HG02981 (cell line): ENCODE results near the gene SVOP.

Source experiments
- ATAC-seq: cut with Tn5 transposase; IDR thresholded peaks from one replicate; pipeline ENCODE4 v1.9.1; 2021; ENCODE audit warnings: mild to moderate bottlenecking, moderate library complexity; ENCODE audit not compliant: unreplicated experiment

SVOP gene

DNA sequence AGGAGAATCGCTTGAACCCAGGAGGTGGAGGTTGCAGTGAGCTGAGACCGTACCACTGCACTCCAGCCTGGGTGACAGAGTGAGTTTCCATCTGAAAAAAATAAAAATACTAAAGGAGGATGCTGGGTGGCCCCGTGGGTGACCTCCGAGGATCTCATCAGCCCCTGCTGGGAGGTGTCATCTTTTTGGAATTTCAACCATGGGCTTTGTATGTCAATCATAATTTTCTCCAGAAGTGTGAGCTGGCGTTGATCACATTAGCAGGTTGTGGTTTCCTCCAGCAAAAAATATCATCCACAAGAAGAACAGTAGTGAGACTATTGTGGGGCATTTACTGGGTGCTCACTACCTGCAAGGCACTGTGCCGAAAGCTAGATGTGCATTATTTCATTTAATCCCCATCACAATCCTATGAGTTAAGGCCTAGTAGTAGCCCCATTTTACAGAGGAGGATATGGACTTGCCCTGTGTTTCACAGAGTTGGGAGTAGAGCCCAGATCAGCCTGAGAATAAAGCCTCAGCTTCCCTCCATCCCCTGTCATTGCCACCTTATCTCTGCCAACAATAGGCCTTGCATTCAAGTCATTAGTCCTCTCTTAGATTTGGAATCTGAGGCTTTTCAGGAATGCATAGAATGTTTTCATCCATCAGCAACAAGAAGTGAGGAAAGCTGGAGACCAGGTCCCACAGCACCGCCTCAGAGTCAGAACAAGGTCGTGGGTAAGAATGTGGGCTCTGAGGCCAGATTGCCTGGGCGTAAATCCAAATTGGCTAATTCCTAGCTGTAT lies 39.8 kb downstream of the SVOP start:
- ATAC-seq = no peak

DNA sequence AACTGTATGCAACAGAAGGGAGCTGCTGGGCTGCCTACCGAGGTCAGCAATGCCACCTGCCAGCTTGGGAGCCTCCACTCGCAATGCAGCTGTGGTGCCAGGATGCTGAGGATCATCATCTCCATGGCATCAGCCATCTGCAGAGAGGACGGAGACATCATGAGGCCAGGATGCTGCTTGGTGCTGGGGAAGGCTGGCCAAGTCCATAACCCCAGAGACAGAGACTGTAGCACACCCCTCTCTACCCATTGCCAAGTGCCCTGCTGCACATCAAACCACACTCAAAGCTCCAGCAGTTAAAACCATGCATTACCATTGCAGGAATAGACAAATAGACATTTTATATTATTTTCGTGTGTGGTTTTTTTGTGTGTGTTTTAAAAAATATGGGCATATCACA lies 43.5 kb downstream of the SVOP start:
- no peak for ATAC-seq

DNA sequence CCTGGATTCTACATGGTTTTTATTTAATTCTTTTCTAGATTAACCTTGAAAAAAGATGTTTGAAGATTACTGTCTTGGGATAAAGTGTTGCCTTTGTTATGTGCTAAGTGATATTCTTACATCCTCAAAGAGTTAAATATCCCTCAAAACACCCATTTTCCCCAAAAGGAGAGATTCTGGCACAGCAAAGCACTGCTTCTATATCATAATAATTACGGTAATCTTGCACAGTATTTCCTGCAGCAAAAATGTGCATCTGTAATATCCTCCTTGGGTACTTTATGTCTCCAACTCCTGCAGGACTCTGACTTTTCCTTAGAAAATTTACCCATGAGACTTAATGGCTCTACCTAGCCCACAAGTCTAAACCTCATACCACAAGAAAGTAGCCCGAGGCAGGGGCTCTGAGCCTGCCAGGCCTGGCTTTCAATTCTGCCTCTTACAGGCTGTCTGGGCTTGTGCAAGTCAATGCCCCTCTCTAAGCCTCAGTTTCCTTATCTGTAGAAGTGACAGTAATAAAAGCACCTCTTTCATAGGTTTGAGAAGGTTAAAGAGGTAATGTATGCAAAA lies 45.8 kb downstream of the SVOP start:
- ATAC-seq = no peak

DNA sequence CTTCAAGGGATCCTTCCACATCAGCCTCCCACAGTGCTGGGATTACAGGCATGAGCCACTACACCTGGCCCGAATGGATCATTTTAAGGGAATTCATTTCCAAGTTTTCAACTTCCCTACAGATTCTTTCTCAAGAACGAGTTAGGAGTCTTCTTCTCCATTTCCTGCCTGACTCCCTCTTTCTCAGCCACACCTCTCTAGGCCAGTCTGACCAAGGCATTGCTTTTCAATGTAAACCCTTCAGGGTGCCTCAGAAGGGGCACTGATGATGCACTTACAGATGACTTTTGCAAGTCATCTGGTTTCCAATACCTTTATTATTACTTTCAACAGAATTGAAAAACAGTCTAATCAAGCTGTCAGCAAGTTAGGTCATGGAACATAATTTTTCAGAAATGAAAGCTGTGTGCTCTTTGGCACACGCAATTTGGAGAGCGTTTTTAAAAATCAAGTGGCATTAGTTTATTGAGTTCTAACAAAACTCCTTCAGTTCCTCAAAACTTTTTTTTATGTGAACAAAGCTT lies 47.2 kb downstream of the SVOP start:
- ATAC-seq = no peak

DNA sequence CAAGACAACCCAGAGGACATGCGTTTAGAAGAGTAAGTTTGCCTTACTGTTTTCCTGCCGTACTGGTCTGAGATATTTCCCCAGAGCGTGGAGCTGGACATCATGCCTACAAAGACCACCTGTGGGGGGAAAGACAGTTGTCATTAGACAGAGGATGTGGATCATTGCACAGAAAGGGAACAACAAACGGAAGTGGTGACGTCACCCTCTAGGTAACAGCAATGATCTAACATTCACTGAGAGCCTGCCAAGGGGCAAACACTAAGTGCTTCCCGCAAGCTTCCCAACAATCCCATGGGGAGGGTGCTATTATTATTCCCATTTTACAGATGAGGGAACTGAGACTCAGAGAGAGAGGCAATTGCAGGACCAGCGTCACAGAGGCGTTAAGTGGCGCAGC lies 48.5 kb downstream of the SVOP start:
- no peak for ATAC-seq

DNA sequence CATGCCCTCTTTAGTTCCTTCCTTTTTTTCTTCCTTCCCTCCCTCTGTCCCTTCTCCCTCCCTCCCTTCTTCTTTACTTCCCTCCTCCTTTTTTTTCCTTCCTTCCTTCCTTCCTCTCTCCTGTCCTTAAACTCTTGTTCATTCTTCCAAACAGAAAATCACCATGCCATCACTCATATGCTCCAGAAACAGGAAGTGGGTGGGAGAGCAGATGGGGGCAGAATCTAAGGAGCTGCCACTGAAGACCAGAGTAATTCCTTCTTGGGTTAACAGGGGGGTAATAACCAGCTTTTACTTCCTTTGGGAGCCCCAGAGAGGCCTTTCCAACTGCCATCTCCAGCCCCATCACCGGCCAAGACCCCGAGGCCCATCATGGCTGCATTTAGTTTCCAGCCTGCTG lies 51.2 kb downstream of the SVOP start:
- no peak for ATAC-seq

DNA sequence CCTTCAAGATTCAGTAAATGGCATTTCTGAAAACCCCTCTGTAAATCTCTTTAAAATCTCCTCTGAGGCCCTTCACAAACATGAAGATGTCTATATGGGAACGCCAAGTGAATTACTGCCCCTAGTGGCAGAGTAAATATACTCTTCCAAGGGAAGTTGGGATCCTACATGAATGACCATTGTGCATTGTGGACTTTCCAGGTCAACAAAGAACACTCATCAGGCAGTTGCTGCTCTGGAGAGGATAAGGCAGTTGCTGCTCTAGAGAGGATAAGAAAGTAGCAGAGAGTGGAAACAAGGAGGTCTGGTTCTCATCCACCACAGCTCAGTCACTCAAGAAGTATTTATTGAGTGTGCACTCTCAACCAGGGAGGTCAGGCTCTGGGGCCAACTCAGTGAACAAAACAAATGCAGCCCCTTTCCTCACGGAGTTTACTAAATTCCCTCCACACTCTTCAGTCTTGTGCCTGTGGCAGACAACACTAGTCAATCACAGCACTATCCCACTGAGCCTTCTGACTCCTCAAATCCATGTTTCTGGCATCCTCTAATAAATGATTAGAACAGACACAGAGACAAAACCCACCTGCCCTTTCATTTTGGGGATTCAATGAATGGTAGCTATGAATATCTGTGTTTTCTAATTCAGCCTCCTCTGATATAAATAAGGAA lies 52.9 kb downstream of the SVOP start:
- ATAC-seq = no peak

DNA sequence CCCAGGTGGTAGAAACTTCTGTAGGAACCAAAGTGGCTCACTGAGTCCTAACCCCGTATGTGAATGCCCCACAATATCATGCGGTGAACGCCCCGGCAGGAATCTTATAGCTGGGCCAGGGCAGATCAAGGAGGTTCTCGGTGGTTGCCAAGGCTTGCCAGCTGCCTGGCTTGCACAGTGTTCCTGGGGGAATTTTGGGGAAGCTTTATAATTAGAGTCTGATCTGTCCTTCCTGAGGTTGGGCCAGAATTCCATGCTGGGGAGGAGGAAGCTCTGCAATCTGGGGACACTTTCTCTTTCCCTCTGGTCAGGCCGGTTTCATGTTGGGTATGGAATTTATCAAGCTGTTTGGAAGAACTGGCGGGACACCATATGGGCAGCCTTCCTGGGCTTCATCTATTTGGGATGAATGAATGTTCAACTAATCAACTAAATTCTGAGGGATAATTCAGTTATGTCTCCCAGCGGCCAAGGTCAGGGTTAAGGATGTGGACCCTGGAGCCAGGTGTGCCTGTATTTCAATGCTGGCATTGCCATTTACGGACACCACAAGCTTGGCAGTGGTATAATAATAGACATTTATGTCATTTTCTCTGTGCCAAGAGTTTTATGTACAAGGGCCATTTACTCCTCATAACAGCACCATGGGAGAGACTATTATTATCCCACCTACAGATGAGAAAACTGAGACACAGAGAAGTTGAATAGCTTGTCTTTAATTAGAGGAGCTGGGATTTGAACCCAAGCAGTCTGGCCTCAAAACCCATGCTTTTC lies 54.3 kb downstream of the SVOP start:
- ATAC-seq = no peak

DNA sequence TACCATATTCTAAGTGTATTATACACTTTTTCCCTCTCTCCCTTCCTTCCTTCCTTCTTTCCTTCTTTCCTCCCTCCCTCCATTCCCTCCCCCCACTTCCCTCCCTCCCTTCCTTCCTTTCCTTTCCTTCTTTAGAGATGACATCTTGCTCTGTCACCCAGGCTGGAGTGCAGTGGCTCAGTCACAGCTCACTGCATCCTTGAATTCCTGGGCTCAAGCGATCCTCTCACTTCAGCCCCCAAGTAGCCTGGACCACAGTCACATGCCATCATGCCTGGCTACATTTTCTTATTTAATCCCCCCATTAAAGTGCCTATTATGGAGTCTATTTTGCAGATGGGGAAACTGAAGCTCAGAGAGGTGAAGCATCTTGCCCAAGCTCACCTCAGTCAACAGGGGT lies 55.0 kb downstream of the SVOP start:
- no peak for ATAC-seq

DNA sequence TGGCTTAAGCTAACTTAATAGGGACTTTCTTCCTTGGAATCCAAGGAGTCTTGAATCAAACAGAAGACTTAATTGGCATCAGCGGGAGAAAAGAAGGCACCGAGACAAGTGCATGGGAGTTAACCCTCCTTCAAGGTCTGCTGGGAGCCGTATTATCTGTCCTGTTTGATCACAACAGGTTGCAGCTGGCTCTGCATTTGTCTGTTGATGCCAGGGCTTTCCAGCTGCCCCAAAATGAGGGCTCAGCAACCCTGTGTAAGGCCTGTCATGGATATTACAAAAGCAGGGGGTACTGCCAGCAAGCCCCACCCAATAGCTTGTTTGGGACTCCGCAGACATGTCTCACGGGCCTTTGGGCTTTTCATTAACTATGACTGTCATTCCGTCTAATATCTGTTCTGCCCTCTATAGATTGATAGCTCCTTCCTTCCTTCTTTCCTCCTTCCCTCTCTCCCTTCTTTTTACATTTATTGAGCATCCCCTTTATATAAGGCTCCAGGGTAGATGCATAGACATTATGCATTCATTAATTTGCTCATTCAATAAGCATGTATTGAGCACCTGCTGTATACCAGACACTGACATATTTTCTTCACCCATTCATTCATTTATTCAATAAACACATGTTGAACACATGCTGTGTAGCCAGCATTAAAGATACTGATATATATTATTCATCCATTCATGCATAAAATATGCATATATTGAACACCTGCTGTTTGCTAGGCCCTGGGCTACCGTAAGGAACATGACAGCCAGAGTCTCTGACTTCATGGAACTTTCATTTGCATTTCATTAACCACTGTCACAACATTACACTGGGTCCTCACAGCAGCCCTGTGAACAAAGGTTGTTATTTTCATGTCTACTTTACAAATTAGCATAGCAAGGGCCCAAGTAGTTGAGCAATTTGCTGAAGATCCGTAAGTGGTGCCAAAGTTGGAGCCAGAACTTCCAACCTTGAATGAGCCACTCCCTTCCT lies 56.2 kb downstream of the SVOP start:
- ATAC-seq = no peak

DNA sequence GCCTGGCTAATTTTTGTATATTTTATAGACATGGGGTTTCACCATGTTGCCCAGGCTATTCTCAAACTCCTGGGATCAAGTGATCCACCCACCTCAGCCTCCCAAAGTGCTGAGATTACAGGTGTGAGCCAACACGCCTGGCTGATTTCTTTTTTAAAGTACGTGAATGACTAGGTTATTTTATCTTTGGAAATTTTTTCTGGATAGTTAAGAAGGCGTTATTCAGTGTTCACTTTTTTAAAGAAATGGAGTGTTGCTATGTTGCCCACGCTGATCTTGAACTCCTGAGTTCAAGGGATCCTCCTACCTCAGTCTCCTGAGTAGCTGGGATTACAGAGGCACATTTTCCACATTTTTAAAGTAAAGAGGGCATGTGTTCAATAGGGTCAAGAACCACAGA lies 58.6 kb downstream of the SVOP start:
- no peak for ATAC-seq

DNA sequence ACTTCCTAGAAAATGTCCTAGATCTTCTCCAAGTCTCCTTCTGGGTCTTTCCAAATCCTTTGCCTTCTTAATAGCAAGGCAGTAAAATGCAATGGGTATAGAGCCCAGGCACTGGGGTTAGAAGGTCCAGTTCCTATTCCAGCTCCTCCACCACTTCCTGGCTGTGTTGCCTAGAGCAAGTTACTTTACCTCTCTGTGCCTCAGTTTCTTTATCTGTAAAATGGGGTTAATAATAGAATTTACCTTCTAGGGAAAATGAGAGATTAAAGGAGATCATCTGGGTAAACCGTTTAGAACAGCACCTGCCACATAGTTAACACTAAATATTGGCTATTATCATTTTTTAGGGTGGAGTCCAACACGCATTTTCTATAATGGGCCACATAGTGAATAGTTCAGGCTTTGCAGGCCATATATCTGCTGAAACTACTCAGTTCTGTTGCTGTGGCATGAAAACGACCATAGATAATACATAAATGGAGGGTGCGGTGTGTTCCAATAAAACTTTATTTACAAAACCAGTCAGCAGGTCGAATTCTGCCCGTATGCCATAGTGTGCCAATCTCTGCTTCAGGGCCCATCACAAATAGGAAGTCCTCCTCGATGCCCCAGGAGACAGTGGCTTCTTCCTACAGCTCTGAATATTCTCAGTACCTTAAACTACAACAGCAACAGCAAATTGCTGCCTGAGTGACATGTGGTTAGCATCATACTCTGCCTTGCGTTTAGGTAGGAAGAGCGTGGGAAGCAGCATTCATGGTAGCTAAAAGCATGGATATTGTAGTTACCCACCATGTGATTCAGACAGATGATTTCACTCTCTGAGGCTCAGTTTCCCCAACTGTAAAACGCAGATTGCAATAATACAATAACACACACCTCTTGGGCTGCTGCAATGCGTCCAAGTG lies 60.9 kb downstream of the SVOP start:
- no peak for ATAC-seq

DNA sequence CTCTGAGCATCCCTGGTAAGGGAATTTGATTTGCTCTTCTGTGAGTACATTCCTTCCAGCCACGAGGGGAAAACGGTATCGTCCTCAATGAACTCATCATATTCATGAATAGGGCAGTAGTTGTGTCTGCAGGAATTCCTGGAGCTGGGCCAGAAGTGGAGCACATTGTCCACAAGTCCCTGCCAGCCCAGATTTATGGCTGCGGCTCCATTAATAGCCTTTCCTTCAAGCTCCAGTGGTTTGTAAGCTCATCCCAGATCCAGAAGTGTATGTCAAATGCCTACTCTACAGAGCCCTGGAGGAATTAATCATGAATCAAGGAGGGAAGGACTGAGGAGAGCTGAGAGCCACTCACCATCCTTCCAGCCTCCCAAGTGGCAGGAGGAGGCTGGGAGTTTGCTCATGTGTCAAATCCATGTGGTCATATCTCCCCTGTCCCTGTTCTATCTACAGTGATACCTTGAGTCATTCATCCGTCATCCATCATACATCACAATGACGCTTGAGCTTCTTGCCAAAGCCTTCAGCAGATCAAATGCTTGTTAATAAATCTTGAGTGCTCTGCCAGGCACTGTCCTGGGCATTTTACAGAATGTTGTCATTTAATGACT lies 65.5 kb downstream of the SVOP start:
- ATAC-seq = no peak

DNA sequence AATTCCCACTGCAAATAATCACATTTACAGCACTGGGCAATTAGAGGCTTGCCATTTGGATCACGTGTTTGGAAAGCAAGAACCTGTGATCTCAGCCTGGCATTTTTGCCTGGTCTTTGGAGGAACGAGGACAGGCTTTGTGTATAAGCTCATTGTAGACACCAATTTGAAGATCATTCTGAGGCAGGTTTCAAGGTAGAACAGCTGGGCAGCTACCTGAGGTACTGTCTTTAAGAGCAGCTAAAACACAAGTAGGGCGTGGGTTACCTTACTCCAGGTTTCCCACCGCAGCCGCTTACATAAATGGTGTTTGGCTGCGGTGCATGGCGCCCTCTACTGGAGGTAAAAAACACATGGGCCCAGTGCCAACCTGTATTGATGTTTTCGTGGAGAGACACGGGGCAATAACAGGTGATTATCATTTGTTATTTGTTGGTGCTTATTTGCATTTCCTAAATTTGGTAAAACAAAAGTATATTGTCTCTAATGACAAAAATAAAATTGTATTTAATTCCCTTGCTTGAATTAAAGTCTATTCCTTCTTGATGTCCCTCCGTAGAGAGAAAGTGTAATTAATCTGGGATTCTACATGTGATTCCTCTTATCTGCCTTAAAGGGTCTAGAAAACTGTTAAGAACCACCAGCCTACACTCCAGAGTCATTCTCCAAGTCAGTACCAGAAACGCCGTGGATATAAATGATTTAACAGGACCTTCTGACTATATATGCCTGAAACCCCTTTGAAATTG lies 69.7 kb downstream of the SVOP start:
- no peak for ATAC-seq

DNA sequence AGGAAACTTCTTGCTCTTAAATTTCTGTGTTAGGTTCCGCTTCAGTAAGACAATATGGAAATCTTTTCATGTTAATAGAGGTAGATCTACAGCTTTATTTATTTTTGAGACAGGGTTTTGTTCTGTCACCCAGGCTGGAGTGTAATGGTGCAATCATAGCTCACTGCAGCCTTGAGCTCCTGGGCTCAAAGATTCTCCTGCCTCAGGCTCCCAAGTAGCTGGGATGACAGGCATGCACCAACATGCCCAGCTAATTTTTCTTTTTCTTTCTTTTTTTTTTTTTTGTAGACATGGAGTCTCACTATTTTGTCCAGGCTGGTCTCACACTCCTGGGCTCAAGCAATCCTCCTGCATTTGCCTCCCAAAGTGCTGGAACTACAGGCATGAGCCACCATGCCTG lies 70.9 kb downstream of the SVOP start:
- no peak for ATAC-seq

DNA sequence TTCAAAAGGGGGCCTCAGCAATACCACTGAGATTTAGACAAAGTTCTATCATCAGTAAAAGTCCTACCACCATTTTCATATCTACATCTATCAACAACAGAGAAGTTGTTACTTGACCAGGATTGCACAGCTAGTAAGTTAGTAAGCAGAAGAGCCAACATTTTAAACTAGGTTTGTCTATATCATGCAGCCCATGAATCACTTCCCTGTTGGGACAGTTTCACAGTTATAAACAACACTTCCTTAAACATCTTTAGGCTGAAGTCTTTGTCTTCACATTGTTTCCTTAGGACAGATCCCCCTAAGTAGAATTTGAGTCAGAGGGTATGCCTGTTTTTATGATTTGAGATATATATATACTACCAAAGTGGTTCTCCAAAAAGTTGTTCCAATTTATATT lies 72.5 kb downstream of the SVOP start:
- no peak for ATAC-seq

DNA sequence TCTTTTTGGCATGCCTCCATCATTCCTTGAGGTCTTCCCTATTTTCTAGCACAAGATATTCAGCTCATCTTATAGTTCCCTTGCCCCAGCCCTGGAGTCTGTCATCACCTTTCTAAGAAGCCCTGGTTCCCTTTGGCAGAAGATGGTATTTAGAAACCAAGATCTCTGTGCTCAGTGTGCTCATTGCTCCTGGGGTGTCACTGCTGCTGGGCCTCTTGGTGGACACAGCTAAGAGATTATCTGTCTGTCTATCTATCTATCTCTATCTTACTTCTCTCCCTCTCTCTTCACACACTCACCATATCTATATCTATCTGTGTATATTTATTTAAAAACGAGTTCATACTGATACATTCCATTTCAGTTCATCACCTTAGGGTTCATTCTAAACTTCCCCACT lies 73.8 kb downstream of the SVOP start:
- no peak for ATAC-seq

DNA sequence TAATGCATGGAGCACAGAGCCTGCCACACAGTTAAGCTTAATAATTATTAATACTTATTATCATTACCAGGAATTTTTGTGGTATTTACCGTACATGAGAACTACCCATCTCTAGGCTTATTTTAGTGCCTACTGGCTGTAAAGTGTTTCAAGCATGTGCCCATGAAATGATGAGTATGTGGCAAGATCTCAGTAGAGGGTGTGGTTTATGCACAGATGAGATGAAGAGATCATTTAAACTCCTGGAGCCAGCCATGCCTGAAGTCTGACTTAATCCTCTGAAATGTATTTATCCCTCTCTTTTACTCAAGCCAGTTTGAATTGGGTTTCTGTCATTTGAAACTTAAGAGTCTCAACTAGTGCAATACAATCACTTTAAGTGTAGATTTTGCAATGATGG lies 80.7 kb downstream of the SVOP start:
- no peak for ATAC-seq
